Stimulated activated CD4-positive, alpha-beta T cell treated with anti-CD3 and anti-CD28 coated beads, Interleukin-2, amount 100 ng/mL, for 24 hours (primary cell): ENCODE measurements around the gene CACNA1I.
A peak's percentile ranks its signal among the peaks of the same experiment; 100 is the strongest.

Experiments used
- DNase-seq, 2 donors: peaks; one replicate each; pipeline ENCODE4 v3.0.0-alpha.2; 2020

Gene CACNA1I

GRCh38 chr22:39569066-39569465 is 1.5 kb upstream of the CACNA1I start:
- DNase-seq, result no peak

GRCh38 chr22:39570226-39570625 is 327 bp upstream of the CACNA1I start:
- DNase-seq, result no peak

- no peak for DNase-seq
These were observed 985 bp downstream of the CACNA1I start for GRCh38 chr22:39571538-39571937.

GRCh38 chr22:39574779-39575551 is 4.4 kb downstream of the CACNA1I start:
- DNase-seq, result no peak

GRCh38 chr22:39575552-39575825 is 4.9 kb downstream of the CACNA1I start:
- DNase-seq, result no peak

GRCh38 chr22:39576027-39576426 is 5.5 kb downstream of the CACNA1I start:
- no peak for DNase-seq

GRCh38 chr22:39577366-39577765 is 6.8 kb downstream of the CACNA1I start:
- no peak for DNase-seq

GRCh38 chr22:39577900-39578299 is 7.3 kb downstream of the CACNA1I start:
- no peak for DNase-seq

GRCh38 chr22:39580006-39580441 is 9.5 kb downstream of the CACNA1I start:
- no peak for DNase-seq

GRCh38 chr22:39580795-39581194 is 10.2 kb downstream of the CACNA1I start:
- DNase-seq, result no peak

GRCh38 chr22:39581303-39581702 is 10.8 kb downstream of the CACNA1I start:
- no peak for DNase-seq

- DNase-seq, result no peak
These were observed 12.6 kb downstream of the CACNA1I start for GRCh38 chr22:39583066-39583667.

GRCh38 chr22:39589875-39590274 is 19.3 kb downstream of the CACNA1I start:
- no peak for DNase-seq

- DNase-seq, result no peak
These were observed 21.8 kb downstream of the CACNA1I start for GRCh38 chr22:39592081-39593065.

- no peak for DNase-seq
These were observed 22.7 kb downstream of the CACNA1I start for GRCh38 chr22:39593066-39593930.

- DNase-seq, result no peak
These were observed 23.4 kb downstream of the CACNA1I start for GRCh38 chr22:39593931-39594285.

GRCh38 chr22:39594411-39594810 is 23.9 kb downstream of the CACNA1I start:
- no peak for DNase-seq

- no peak for DNase-seq
These were observed 25.1 kb downstream of the CACNA1I start for GRCh38 chr22:39595622-39596172.

- no peak for DNase-seq
These were observed 26.0 kb downstream of the CACNA1I start for GRCh38 chr22:39596601-39597000.

- no peak for DNase-seq
These were observed 26.8 kb downstream of the CACNA1I start for GRCh38 chr22:39597236-39597869.

- DNase-seq, result peak; percentile 79 to 89
These were observed 27.7 kb downstream of the CACNA1I start for GRCh38 chr22:39598017-39598965.
